ENCODE measurements around the gene MXRA7.

MXRA7 gene

DNA sequence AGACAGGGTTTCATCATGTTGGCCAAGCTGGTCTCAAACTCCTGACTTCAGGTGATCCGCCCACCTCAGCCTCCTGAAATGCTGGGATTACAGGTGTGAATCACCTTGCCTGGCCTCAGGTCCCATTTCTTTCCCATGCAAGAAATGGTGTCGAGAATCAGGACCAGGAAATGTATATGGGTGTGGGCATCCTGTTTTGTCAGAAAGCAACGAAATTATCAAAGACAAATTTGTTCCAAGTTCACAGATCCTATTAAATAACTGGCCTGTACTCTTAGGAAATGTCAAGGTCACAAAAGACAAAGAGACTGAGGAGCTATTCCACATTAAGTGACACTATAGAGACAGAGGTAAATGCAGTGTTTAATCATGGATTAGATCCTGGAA, 50.1 kb downstream of the MXRA7 start:
- Histone ChIP-seq H3K9me3 (ENCODE audit: insufficient read depth, low read length, severe bottlenecking) (no peaks in the 10 kb centered on the region), H3K4me2 (ENCODE audit: insufficient read depth, low read length) (no peak overlapping the region), H4K20me1 (ENCODE audit: insufficient read depth, low read length) (no peaks in the 10 kb centered on the region), H2AFZ (ENCODE audit: low read depth, low read length) (no peak overlapping the region), H3K27ac (ENCODE audit: low read length) (no peak overlapping the region), H3K27me3 (ENCODE audit: insufficient read depth, low read length, poor library complexity) (no peaks in the 10 kb centered on the region), H3K4me3 (ENCODE audit: low read depth in 1 of 2, low read length in 2 of 2) (no peak overlapping the region), H3K9ac (ENCODE audit: low read depth, low read length) (no peak overlapping the region), H3K4me1 (ENCODE audit: insufficient read depth, low read length) (0 out of 2 replicates have a peak, but pooled peaks cover 3% of the 10 kb centered on the region), H3K36me3 (ENCODE audit: insufficient read depth, low read length) (no peaks in the 10 kb centered on the region), H3K79me2 (ENCODE audit: insufficient read depth, low read length) (no peaks in the 10 kb centered on the region)
- no peak for DNase-seq
- TF ChIP-seq EZH2 (IDR thresholded peaks at IDR 0.05; ENCODE audit: borderline replicate concordance, low read depth, low read length, severe bottlenecking) = no peak
- TF ChIP-seq, protein P1, sequence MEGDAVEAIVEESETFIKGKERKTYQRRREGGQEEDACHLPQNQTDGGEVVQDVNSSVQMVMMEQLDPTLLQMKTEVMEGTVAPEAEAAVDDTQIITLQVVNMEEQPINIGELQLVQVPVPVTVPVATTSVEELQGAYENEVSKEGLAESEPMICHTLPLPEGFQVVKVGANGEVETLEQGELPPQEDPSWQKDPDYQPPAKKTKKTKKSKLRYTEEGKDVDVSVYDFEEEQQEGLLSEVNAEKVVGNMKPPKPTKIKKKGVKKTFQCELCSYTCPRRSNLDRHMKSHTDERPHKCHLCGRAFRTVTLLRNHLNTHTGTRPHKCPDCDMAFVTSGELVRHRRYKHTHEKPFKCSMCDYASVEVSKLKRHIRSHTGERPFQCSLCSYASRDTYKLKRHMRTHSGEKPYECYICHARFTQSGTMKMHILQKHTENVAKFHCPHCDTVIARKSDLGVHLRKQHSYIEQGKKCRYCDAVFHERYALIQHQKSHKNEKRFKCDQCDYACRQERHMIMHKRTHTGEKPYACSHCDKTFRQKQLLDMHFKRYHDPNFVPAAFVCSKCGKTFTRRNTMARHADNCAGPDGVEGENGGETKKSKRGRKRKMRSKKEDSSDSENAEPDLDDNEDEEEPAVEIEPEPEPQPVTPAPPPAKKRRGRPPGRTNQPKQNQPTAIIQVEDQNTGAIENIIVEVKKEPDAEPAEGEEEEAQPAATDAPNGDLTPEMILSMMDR (IDR thresholded peaks at IDR 0.05; ENCODE audit: borderline replicate concordance, extremely low read depth, low read length, poor library complexity, severe bottlenecking) = no peak
- ATAC-seq (ENCODE audit: insufficient read depth, low read depth) = no peak

DNA sequence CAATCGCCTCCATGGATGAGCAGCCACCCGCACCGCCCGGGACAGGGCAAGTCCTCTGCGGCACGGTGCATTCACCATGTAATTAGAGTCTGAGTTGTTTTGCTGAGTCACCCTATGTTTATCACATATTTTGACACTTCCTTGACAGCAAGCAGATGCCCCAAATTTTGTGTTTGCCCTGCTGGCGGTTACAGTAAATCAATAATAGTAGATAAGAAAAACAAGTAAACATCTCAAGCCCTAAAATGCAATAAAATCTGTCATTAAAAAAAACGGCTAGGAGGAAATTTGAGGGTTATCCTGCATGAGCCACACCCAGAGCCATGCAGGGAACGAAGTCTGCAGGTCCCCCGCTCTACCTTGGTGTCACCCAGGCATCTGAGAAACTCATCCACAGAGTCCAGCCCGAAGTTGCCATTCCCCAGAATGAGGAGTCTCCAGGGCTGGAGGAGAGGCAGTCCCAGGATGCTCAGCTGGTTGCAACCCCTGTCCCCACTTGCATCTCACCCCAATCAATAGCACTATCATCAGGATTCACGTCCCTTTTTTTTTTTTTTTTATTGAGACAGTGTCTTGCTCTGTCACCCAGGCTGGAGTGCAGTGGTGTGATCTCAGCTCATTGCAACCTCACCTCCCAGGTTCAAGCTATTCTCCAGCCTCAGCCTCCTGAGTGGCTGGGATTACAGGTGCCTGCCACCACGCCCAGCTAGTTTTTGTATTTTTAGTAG, 50.7 kb downstream of the MXRA7 start:
- Histone ChIP-seq H4K20me1 (ENCODE audit: insufficient read depth, low read length) (no peaks in the 10 kb centered on the region), H3K79me2 (ENCODE audit: insufficient read depth, low read length) (no peaks in the 10 kb centered on the region), H3K27ac (ENCODE audit: low read length) (no peak overlapping the region), H3K27me3 (ENCODE audit: insufficient read depth, low read length, poor library complexity) (no peaks in the 10 kb centered on the region), H3K9ac (ENCODE audit: low read depth, low read length) (no peak overlapping the region), H3K9me3 (ENCODE audit: insufficient read depth, low read length, severe bottlenecking) (no peaks in the 10 kb centered on the region), H3K36me3 (ENCODE audit: insufficient read depth, low read length) (no peaks in the 10 kb centered on the region), H3K4me2 (ENCODE audit: insufficient read depth, low read length) (no peak overlapping the region), H3K4me1 (ENCODE audit: insufficient read depth, low read length) (0 out of 2 replicates have a peak, but pooled peaks cover 3% of the 10 kb centered on the region), H2AFZ (ENCODE audit: low read depth, low read length) (no peak overlapping the region), H3K4me3 (ENCODE audit: low read depth in 1 of 2, low read length in 2 of 2) (no peak overlapping the region)
- ATAC-seq (ENCODE audit: insufficient read depth, low read depth) (no peak), DNase-seq (no peak)
- no peak for TF ChIP-seq EZH2 (IDR thresholded peaks at IDR 0.05; ENCODE audit: borderline replicate concordance, low read depth, low read length, severe bottlenecking)
- TF ChIP-seq, protein P1 (IDR thresholded peaks at IDR 0.05; ENCODE audit: borderline replicate concordance, extremely low read depth, low read length, poor library complexity, severe bottlenecking) = no peak

DNA sequence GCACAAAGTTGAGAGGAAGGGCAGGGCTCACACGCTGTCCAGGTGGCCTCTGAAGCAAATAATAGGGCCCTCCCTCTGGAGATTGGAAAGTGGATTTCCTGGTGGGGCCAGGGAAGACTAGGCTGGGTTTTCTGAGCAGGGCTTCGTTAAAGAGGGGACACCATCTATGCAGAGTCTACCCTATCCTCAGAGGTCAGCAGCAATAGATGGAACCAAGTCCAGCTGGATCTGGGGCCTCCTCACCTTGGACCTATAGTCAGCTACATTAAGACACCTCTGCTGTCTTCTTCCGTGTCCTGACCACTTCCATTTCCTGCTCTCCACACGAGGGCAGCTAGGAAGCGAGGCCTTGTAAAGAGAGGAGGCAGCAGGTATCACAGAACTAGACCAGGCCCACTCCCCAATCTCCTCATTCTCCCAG, 52.5 kb downstream of the MXRA7 start:
- Histone ChIP-seq H3K4me2 (ENCODE audit: insufficient read depth, low read length) (no peak overlapping the region), H3K27ac (ENCODE audit: low read length) (no peak overlapping the region), H3K27me3 (ENCODE audit: insufficient read depth, low read length, poor library complexity) (no peaks in the 10 kb centered on the region), H2AFZ (ENCODE audit: low read depth, low read length) (no peak overlapping the region), H3K9me3 (ENCODE audit: insufficient read depth, low read length, severe bottlenecking) (no peaks in the 10 kb centered on the region), H3K4me1 (ENCODE audit: insufficient read depth, low read length) (0 out of 2 replicates have a peak, but pooled peaks cover 3% of the 10 kb centered on the region), H3K36me3 (ENCODE audit: insufficient read depth, low read length) (no peaks in the 10 kb centered on the region), H3K79me2 (ENCODE audit: insufficient read depth, low read length) (no peaks in the 10 kb centered on the region), H3K9ac (ENCODE audit: low read depth, low read length) (no peak overlapping the region), H3K4me3 (ENCODE audit: low read depth in 1 of 2, low read length in 2 of 2) (no peak overlapping the region), H4K20me1 (ENCODE audit: insufficient read depth, low read length) (no peaks in the 10 kb centered on the region)
- ATAC-seq (ENCODE audit: insufficient read depth, low read depth) (no peak), DNase-seq (no peak)
- TF ChIP-seq, protein P1 (IDR thresholded peaks at IDR 0.05; ENCODE audit: borderline replicate concordance, extremely low read depth, low read length, poor library complexity, severe bottlenecking) = no peak
